Adrenal gland (tissue), 12 donors: ENCODE results near the gene FRAT1. TPM values are rescaled to one million over a fixed set of nuclear protein-coding genes. Genes with fewer than 3 reads are reported as not detected.

ENCODE experiments used
- DNase-seq, 7 donors: peaks; one replicate each; pipeline ENCODE4 v3.0.0-alpha.2; 2019 to 2020
- H3K27ac ChIP-seq, 5 donors: fragments of 200-600 bp; sonication (generic) in 4 of 5; 1 replicate in 3 of 5; 2 replicates in 2 of 5; pipeline versions ENCODE4 v1.5.1 to v1.8.0; 2016 to 2020; ENCODE audit warnings: mild to moderate bottlenecking in 1 of 5
- H3K27me3 ChIP-seq: fragments of 200-600 bp; 2 replicates; pipeline ENCODE4 v1.8.0; 2021
- H3K36me3 ChIP-seq, 2 donors: fragments of 200-600 bp; replicated peaks in 1 of 2; 1 replicate in 1 of 2; 2 replicates in 1 of 2; pipeline versions ENCODE4 v1.5.1 to v1.8.0; 2018 to 2022
- H3K4me1 ChIP-seq, 2 donors: fragments of 200-600 bp; replicated peaks in 1 of 2; 1 replicate in 1 of 2; 2 replicates in 1 of 2; pipeline versions ENCODE4 v1.5.1 to v1.8.0; 2018 to 2021
- H3K4me3 ChIP-seq, 4 donors: fragments of 200-600 bp; sonication (generic) in 3 of 4; one replicate each; pipeline ENCODE4 v1.5.1; 2016 to 2018
- H3K9me3 ChIP-seq, 3 donors: fragments of 200-600 bp; sonication (generic) in 1 of 3; replicated peaks in 1 of 3; 1 replicate in 2 of 3; 2 replicates in 1 of 3; pipeline versions ENCODE4 v1.5.1 to v1.8.0; 2016 to 2021
- POLR2A ChIP-seq, 2 donors: fragments of 450-650 bp; IDR thresholded peaks; one replicate each; pipeline ENCODE4 v1.6.1; 2017; ENCODE audit warnings: antibody characterized with exemption in 2 of 2, mild to moderate bottlenecking in 2 of 2, moderate library complexity in 1 of 2
- whole genome bisulfite sequencing, 4 donors: extraction: QIAGEN DNeasy Blood & Tissue Kit in 2 of 4; methylation state at CpG; one replicate each; pipeline versions ENCODE4 v1.1.5 to v1.1.7; 2013 to 2017; 5-methylcytosine and 5-hydroxymethylcytosine counted together
- intact Hi-C, 2 donors: fragments of 100-400 bp; cut with DNase I; formaldehyde crosslinking; loops; one replicate each; pipeline versions ENCODE4 v1.14.1 to v1.15.0; 2022 to 2023
- polyA plus RNA-seq, 3 donors: library from polyadenylated mRNA; stranded (reverse); fragments of 200-250 nt in 2 of 3; fragments of 350-450 nt in 1 of 3; fragmentation: Illumina TruSeq in 1 of 3; extraction: RNeasy Lipid Tissue Mini Kit (QIAGEN cat#74804) in 1 of 3; gene quantifications; one replicate each; pipeline ENCODE4 v1.2.3, GENCODE V29; 2013 to 2014
- total RNA-seq, 9 donors: library from RNA; depleted of rRNA in 4 of 9; stranded (reverse); fragments of >200 nt in 4 of 9; fragments of 120-200 nt in 1 of 9; fragmentation: NEBNext Ultra II Directional in 1 of 9; extraction: Animal tissue kit (Norgen Biotek cat#: 25700) in 1 of 9; gene quantifications; one replicate each; pipeline versions ENCODE4 v1.1.0 to v1.2.4, GENCODE V29; 2013 to 2023
- TF ChIP-seq, protein P1 (sequence below), 6 experiments: fragments of 450-650 bp in 4 of 6; fragments of 200-600 bp in 2 of 6; sonication (generic) in 1 of 6; IDR thresholded peaks; 1 replicate in 5 of 6; 2 replicates in 1 of 6; pipeline versions ENCODE4 v1.5.1 to v1.8.0; 2016 to 2021; ENCODE audit warnings: antibody characterized with exemption in 6 of 6, mild to moderate bottlenecking in 2 of 6, moderate library complexity in 1 of 6
- donor health status: healthy with polysubstance abuse.
- donor health status: Bipolar disorder and iron deficiency.
- donor health status: DM: yes; HTN: yes; CAD: no.
- donor health status: DM: no; HTN: no; CAD: no.
- donor health status: DM: no; HTN: no; CAD: no.
- donor health status: DM: yes; HTN: yes; CAD: no.

The FRAT1 gene
- total and polyA plus RNA-seq, 12 donors, result 1.3 to 11.1 (median 6.7) TPM

DNA sequence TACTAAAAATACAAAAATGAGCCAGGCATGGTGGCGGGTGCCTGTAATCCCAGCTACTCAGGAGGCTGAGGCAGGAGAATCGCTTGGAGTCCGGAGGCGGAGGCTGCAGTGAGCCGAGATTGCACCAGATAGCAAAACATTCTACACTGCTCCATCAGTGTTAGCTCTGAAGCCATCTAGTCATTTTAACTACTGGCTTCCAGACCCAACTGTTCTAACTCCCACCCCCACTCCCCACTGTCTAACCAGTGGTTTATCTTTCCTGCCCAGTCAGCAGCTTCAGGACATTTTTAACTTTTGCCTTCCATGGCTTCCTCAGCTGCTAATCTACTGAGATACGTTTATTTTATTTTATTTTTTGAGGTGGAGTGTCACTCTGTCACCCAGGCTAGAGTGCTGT, 6.2 kb upstream of the FRAT1 start:
- TF ChIP-seq, protein P1, sequence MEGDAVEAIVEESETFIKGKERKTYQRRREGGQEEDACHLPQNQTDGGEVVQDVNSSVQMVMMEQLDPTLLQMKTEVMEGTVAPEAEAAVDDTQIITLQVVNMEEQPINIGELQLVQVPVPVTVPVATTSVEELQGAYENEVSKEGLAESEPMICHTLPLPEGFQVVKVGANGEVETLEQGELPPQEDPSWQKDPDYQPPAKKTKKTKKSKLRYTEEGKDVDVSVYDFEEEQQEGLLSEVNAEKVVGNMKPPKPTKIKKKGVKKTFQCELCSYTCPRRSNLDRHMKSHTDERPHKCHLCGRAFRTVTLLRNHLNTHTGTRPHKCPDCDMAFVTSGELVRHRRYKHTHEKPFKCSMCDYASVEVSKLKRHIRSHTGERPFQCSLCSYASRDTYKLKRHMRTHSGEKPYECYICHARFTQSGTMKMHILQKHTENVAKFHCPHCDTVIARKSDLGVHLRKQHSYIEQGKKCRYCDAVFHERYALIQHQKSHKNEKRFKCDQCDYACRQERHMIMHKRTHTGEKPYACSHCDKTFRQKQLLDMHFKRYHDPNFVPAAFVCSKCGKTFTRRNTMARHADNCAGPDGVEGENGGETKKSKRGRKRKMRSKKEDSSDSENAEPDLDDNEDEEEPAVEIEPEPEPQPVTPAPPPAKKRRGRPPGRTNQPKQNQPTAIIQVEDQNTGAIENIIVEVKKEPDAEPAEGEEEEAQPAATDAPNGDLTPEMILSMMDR (IDR thresholded peaks at IDR 0.05), result no peak
- TF ChIP-seq POLR2A (IDR thresholded peaks at IDR 0.05), result no peak
- no peak for DNase-seq
- no peak overlapping the region for H3K4me3 ChIP-seq
- 74 to 89% (median 86%) methylated on average over 6 of the region's 6 CpGs for WGBS, 4 donors
- H3K4me1 ChIP-seq, result no peaks in the 10 kb centered on the region
- intact Hi-C loops, result no loop called here
- H3K36me3 ChIP-seq, result no peaks in the 10 kb centered on the region
- H3K27me3 ChIP-seq, result no peaks in the 10 kb centered on the region
- H3K27ac ChIP-seq, result no peak overlapping the region
- no peaks in the 10 kb centered on the region for H3K9me3 ChIP-seq

DNA sequence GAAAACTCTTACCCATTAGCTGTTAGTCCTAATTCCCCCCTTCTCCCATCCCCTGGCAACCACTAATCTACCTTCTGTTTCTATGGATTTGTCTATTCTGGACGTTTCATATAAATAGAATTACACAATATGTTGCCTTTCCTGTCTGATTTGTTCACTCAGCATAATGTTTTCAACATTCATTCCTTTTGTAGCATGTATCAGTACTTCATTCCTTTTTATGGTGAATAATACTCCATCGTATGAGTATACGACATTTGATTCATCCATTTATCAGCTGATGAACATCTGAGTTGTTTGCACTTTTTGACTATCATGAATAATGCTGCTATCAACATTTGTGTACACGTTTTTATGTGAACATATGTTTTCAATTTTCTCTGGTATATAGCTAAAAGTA, 4.4 kb upstream of the FRAT1 start:
- Histone ChIP-seq H3K4me3 (no peak overlapping the region), H3K36me3 (no peaks in the 10 kb centered on the region), H3K9me3 (no peaks in the 10 kb centered on the region), H3K27me3 (no peaks in the 10 kb centered on the region), H3K27ac (no peak overlapping the region), H3K4me1 (peaks cover 0 to 4% of the 10 kb centered on the region in 2 donors)
- no peak for DNase-seq
- TF ChIP-seq, protein P1 (IDR thresholded peaks at IDR 0.05), result no peak
- no peak for TF ChIP-seq POLR2A (IDR thresholded peaks at IDR 0.05)
- intact Hi-C loops, result no loop called here
- 49 to 59% (median 56%) methylated on average over 4 of the region's 4 CpGs for WGBS, 4 donors

DNA sequence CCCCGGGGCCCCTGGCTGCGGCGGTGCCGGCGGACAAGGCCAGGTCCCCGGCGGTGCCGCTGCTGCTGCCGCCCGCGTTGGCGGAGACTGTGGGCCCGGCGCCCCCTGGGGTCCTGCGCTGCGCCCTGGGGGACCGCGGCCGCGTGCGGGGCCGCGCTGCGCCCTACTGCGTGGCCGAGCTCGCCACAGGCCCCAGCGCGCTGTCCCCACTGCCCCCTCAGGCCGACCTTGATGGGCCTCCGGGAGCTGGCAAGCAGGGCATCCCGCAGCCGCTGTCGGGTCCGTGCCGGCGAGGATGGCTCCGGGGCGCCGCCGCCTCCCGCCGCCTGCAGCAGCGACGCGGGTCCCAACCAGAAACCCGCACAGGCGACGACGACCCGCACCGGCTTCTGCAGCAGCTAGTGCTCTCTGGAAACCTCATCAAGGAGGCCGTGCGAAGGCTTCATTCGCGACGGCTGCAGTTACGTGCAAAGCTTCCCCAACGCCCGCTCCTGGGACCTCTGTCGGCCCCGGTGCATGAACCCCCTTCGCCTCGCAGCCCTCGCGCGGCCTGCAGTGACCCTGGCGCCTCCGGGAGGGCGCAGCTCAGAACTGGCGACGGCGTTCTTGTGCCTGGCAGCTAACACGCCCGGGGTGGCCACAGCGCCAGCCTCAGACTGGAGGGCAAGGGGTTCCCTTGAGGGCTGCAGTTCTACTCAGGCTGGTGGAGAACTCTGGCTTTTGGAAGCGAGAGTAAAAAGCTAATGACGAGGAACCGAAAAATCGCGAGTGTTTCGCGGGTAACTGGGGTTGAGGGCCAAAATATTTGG, 804 bp downstream of the FRAT1 start:
- peak in 1 of 2 donors; percentile 44 for TF ChIP-seq POLR2A (IDR thresholded peaks at IDR 0.05)
- TF ChIP-seq, protein P1 (IDR thresholded peaks at IDR 0.05), result no peak
- H3K36me3 ChIP-seq, result no peaks in the 10 kb centered on the region
- WGBS, 4 donors, result 1 to 2% (median 1%) methylated on average over 15 to 83 of the region's 83 CpGs
- H3K27me3 ChIP-seq, result no peaks in the 10 kb centered on the region
- DNase-seq, result peak; percentile 51 to 72 (median 57)
- peak overlapping the region; percentile 93 to 98 (median 97) for H3K27ac ChIP-seq
- H3K9me3 ChIP-seq, result no peaks in the 10 kb centered on the region
- H3K4me3 ChIP-seq, result peak overlapping the region in 3 of 4 donors; percentile 41 to 96 (median 42)
- intact Hi-C loops, result loop anchor here in 1 of 2 donors (2.0 kb wide), 1 partner anchor 13 kb away; no protein-coding TSS in a partner anchor
- peaks cover 10 to 29% of the 10 kb centered on the region in 2 donors for H3K4me1 ChIP-seq

DNA sequence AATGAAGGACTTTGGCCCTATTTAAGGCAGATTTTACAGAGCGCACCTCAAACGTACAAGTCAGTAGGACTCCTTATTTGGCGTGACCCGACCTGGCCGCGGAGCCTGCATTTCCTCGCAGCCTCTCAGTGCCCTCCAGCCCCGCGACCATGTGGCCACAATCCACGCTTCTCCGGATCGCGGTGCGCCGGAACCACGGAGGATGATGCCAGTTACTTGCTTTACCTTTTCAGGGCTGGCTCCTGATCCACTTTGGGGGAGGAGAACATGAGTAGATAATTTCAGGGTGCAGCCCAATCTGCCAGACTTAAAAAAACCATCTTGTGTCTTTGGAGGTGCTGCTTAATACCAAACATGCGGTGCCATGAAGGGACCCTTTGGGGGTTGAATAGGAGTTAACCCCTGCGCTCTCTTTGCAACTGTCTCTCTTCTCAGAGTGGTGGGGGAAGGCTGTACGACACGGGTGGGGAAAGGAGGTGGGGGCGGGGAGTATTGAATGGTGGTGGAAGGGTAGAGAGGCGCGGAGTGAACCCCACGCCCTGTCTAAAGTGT, 1.5 kb downstream of the FRAT1 start:
- H3K27ac ChIP-seq, result peak overlapping the region; percentile 65 to 98 (median 95)
- H3K4me1 ChIP-seq, result peaks cover 10 to 29% of the 10 kb centered on the region in 2 donors
- WGBS, 4 donors, result 12 to 37% (median 22%) methylated on average over 9 to 24 of the region's 24 CpGs
- TF ChIP-seq, protein P1 (IDR thresholded peaks at IDR 0.05), result no peak
- TF ChIP-seq POLR2A (IDR thresholded peaks at IDR 0.05), result no peak
- H3K9me3 ChIP-seq, result no peaks in the 10 kb centered on the region
- peak in 5 of 7 donors; percentile 16 to 58 (median 32) for DNase-seq
- intact Hi-C loops, result no loop called here
- H3K27me3 ChIP-seq, result no peaks in the 10 kb centered on the region
- H3K36me3 ChIP-seq, result no peaks in the 10 kb centered on the region
- peak overlapping the region in 3 of 4 donors; percentile 8 to 96 (median 33) for H3K4me3 ChIP-seq
